OCI-LY3 (cell line): Measurements from ENCODE around the gene ZNF362.

ENCODE experiments used
- H2AFZ ChIP-seq: fragments of 200-600, 300-600 bp; shearing (Covaris generic); 2 replicates; pipeline ENCODE4 v1.6.0; 2014; ENCODE audit warnings: antibody characterized with exemption, low read depth, low read length
- H3K27ac ChIP-seq: fragments of 200-600, 300-600 bp; sonication (generic); 2 replicates; pipeline ENCODE4 v1.5.1; 2014; ENCODE audit warnings: mild to moderate bottlenecking, low read length, moderate library complexity, mixed read lengths
- H3K27me3 ChIP-seq: fragments of 200-600, 300-600 bp; sonication (generic); 2 replicates; pipeline ENCODE4 v1.6.1; 2014; ENCODE audit warnings: low read depth, low read length, mixed read lengths
- H3K36me3 ChIP-seq: fragments of 200-600, 300-600 bp; sonication (generic); replicated peaks from 2 replicates; pipeline ENCODE3; 2014; ENCODE audit warnings: low read depth, low read length, mixed read lengths
- H3K4me1 ChIP-seq: fragments of 300-600, 200-600 bp; sonication (generic); 2 replicates; pipeline ENCODE4 v1.6.1; 2014; ENCODE audit warnings: low read length, mixed read lengths
- H3K4me2 ChIP-seq: fragments of 200-600, 300-600 bp; sonication (generic); 2 replicates; pipeline ENCODE4 v1.6.1; 2014; ENCODE audit warnings: low read length, mixed read lengths
- H3K4me3 ChIP-seq: fragments of 300-600, 200-600 bp; sonication (generic); 2 replicates; pipeline ENCODE4 v1.5.1; 2014; ENCODE audit warnings: antibody characterized with exemption, mild to moderate bottlenecking, low read length, moderate library complexity
- H3K79me2 ChIP-seq: fragments of 300-600, 200-600 bp; shearing (Covaris generic); 2 replicates; pipeline ENCODE4 v1.6.1; 2014; ENCODE audit warnings: mild to moderate bottlenecking, low read length, mixed read lengths
- H3K9ac ChIP-seq: fragments of 300-600, 200-600 bp; shearing (Covaris generic); 2 replicates; pipeline ENCODE4 v1.6.0; 2014; ENCODE audit warnings: mild to moderate bottlenecking, low read length, moderate library complexity
- H3K9me3 ChIP-seq: fragments of 200-600, 300-600 bp; shearing (Covaris generic); 2 replicates; pipeline ENCODE4 v1.6.1; 2014; ENCODE audit warnings: low read length, mixed read lengths; ENCODE audit not compliant: insufficient read depth
- H4K20me1 ChIP-seq: fragments of 200-600, 300-600 bp; sonication (generic); 2 replicates; pipeline ENCODE4 v1.6.1; 2016; ENCODE audit warnings: low read length, mixed read lengths; ENCODE audit not compliant: insufficient read depth
- EZH2phosphoT487 ChIP-seq: fragments of 200-600 bp; shearing (Covaris generic); IDR thresholded peaks from 2 replicates; pipeline ENCODE4 v1.6.1; 2018; ENCODE audit warnings: antibody characterized with exemption, mixed run types, low read depth
- TF ChIP-seq, protein P1 (sequence below): fragments of 200-600, 300-600 bp; sonication (generic); IDR thresholded peaks from 2 replicates; pipeline ENCODE4 v1.5.1; 2014; ENCODE audit warnings: antibody characterized with exemption, low read length, low read depth

The ZNF362 gene

GRCh38 chr1:33256221-33256470 lies 146 bp upstream of the ZNF362 start:
- no peak overlapping the region for H3K9ac ChIP-seq
- TF ChIP-seq, protein P1, sequence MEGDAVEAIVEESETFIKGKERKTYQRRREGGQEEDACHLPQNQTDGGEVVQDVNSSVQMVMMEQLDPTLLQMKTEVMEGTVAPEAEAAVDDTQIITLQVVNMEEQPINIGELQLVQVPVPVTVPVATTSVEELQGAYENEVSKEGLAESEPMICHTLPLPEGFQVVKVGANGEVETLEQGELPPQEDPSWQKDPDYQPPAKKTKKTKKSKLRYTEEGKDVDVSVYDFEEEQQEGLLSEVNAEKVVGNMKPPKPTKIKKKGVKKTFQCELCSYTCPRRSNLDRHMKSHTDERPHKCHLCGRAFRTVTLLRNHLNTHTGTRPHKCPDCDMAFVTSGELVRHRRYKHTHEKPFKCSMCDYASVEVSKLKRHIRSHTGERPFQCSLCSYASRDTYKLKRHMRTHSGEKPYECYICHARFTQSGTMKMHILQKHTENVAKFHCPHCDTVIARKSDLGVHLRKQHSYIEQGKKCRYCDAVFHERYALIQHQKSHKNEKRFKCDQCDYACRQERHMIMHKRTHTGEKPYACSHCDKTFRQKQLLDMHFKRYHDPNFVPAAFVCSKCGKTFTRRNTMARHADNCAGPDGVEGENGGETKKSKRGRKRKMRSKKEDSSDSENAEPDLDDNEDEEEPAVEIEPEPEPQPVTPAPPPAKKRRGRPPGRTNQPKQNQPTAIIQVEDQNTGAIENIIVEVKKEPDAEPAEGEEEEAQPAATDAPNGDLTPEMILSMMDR = no peak
- TF ChIP-seq EZH2phosphoT487 = no peak
- H3K4me3 ChIP-seq = peak overlapping the region; percentile 58
- no peaks in the 10 kb centered on the region for H3K36me3 ChIP-seq
- H4K20me1 ChIP-seq = no peaks in the 10 kb centered on the region
- no peaks in the 10 kb centered on the region for H3K27me3 ChIP-seq
- H2AFZ ChIP-seq = no peak overlapping the region
- H3K79me2 ChIP-seq = peaks cover 24% of the 10 kb centered on the region
- H3K4me2 ChIP-seq = no peak overlapping the region
- no peak overlapping the region for H3K27ac ChIP-seq
- H3K9me3 ChIP-seq = no peaks in the 10 kb centered on the region
- peaks cover 19% of the 10 kb centered on the region for H3K4me1 ChIP-seq

DNA sequence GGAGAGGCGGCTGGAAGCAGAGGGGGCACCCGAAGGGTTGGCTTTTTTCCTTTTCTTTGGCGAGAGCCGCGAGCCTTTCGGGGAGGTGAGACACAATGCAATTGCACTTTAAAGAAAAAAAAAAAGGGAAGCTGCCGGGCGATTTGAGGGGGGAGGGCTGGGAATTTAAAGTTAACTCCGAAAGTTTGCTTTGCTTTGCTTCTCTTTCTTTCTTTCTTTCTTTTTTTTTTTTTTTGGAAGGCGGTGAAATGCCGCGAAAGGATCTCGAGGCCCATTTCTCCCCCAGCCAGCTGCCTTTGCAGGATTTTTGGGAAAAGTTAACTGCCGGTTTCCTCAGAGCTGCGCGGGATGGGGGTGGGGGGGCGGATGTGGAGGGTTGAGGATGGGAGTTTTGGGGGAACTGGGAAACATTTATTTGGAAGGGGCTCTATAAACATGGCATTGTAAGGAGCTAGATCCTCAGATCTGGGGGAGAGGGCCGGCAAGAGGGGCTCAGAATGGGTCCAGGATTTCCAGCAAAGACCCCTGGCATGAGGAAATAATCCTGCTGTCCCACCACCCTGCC lies 997 bp downstream of the ZNF362 start:
- peaks cover 24% of the 10 kb centered on the region for H3K79me2 ChIP-seq
- H3K27ac ChIP-seq = peak overlapping the region; percentile 55

DNA sequence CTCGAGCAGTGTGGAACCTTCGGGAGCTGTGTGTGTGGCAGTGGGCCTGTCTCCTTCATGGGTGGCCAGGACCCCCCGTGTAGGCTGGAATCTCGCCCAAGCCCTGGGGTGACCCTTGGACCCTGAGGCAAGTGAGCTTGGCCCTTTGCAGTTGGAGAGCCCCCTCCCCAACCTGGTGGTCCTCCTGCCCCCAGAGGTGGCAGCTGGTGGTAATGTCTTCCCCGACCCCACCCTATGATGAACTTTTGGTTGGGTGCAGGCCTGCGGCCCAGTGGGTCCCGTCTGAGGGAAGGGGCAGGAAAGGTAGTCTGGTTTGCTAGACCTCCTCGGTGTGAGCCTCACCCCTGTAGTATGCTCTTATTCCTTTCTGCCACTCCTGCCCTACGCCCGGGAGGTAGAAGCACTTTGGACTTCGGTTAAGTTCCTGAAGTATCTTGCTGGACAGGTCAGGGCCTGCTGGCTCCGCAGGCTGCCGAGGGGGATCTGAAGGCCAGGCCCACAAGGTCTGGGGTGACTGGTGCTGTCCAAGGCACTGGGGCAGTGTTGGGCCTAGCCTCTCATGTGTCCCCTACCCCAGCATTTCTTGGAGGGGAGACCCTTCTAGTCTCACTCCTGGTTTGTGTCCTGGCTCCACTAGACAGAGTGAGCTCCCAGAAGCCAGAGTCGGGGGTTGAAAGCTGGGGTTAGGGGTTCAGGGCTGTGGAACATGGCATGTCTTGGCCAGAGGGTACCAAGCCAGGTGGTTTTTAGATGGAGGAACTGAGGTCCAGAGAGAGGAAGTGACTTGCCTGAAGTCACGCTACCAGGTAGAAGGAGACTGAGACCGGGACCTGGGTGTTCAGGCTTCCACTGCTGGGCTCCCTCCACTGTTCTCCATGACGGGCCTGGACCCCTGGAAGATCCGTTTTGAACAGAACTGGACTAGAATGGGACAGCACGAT lies 1.8 kb downstream of the ZNF362 start:
- H3K79me2 ChIP-seq = peaks cover 24% of the 10 kb centered on the region
- H3K4me3 ChIP-seq = peak overlapping the region; percentile 95
- H2AFZ ChIP-seq = no peak overlapping the region
- no peak overlapping the region for H3K27ac ChIP-seq
- no peaks in the 10 kb centered on the region for H3K27me3 ChIP-seq
- no peaks in the 10 kb centered on the region for H3K9me3 ChIP-seq
- no peaks in the 10 kb centered on the region for H4K20me1 ChIP-seq
- peak overlapping the region; percentile 86 for H3K4me2 ChIP-seq
- peak overlapping the region; percentile 82 for H3K9ac ChIP-seq
- peaks cover 19% of the 10 kb centered on the region for H3K4me1 ChIP-seq
- no peak for TF ChIP-seq EZH2phosphoT487
- TF ChIP-seq, protein P1 = no peak
- H3K36me3 ChIP-seq = no peaks in the 10 kb centered on the region

More for the DNA sequence above, 997 bp downstream of the ZNF362 start:
- Histone ChIP-seq H4K20me1 (no peaks in the 10 kb centered on the region), H3K4me2 (peak overlapping the region; percentile 86), H3K4me3 (peak overlapping the region; percentile 95), H3K36me3 (no peaks in the 10 kb centered on the region), H3K27me3 (no peaks in the 10 kb centered on the region), H3K9me3 (no peaks in the 10 kb centered on the region), H3K4me1 (peaks cover 19% of the 10 kb centered on the region), H3K9ac (peak overlapping the region; percentile 82), H2AFZ (peak overlapping the region; percentile 56; the same call in 1 of the 2 replicates)
- TF ChIP-seq EZH2phosphoT487 = no peak
- TF ChIP-seq, protein P1 = no peak

- no peaks in the 10 kb centered on the region for H3K27me3 ChIP-seq
- TF ChIP-seq, protein P1 = no peak
- no peak for TF ChIP-seq EZH2phosphoT487
- H3K27ac ChIP-seq = no peak overlapping the region
- no peaks in the 10 kb centered on the region for H4K20me1 ChIP-seq
- H3K4me1 ChIP-seq = peaks cover 19% of the 10 kb centered on the region
- peak overlapping the region; percentile 86 for H3K4me2 ChIP-seq
- no peak overlapping the region for H3K4me3 ChIP-seq
- H3K79me2 ChIP-seq = peaks cover 24% of the 10 kb centered on the region
- H3K9me3 ChIP-seq = no peaks in the 10 kb centered on the region
- no peaks in the 10 kb centered on the region for H3K36me3 ChIP-seq
- H3K9ac ChIP-seq = no peak overlapping the region
- H2AFZ ChIP-seq = no peak overlapping the region
Measured at GRCh38 chr1:33258788-33259274, 2.5 kb downstream of the ZNF362 start.
